HL-60 (cell line): ENCODE data around the gene SPTBN1.

Experiments
- SPI1 ChIP-seq: IDR thresholded peaks from 2 replicates; pipeline ENCODE4 v1.6.1; 2012; ENCODE audit warnings: low read depth, mild to moderate bottlenecking, borderline replicate concordance
- TF ChIP-seq, protein P1 (sequence below): IDR thresholded peaks from one replicate; pipeline ENCODE4 v1.5.1; 2011; ENCODE audit warnings: low read length, control low read depth, inconsistent platforms; ENCODE audit not compliant: insufficient read depth

DNA sequence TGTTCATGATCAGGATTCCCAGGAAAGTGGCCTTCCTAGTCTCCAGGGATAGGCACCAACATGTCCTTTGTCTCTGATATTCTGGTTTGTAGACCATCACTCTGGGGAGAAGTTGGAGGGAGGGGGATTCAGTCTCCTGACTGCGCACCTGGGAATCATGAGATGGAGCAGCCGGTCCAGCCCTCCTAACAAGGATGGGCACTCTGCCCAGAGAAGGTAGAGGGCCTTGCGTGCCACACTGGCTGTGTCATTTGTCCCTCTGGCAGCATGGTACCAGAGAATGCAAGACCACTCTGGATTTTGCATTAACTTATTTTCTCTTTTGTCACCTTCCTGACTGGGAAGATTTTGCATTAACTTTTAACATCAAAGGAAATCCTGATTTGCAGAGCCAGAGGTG, 192.1 kb downstream of the SPTBN1 start:
- TF ChIP-seq, protein P1, sequence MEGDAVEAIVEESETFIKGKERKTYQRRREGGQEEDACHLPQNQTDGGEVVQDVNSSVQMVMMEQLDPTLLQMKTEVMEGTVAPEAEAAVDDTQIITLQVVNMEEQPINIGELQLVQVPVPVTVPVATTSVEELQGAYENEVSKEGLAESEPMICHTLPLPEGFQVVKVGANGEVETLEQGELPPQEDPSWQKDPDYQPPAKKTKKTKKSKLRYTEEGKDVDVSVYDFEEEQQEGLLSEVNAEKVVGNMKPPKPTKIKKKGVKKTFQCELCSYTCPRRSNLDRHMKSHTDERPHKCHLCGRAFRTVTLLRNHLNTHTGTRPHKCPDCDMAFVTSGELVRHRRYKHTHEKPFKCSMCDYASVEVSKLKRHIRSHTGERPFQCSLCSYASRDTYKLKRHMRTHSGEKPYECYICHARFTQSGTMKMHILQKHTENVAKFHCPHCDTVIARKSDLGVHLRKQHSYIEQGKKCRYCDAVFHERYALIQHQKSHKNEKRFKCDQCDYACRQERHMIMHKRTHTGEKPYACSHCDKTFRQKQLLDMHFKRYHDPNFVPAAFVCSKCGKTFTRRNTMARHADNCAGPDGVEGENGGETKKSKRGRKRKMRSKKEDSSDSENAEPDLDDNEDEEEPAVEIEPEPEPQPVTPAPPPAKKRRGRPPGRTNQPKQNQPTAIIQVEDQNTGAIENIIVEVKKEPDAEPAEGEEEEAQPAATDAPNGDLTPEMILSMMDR, result no peak
- TF ChIP-seq SPI1, result no peak
